H1 (cell line): ENCODE measurements around the gene CCDC15. TPM values are rescaled to one million over a fixed set of nuclear protein-coding genes. Genes with fewer than 3 reads are reported as not detected.

Source experiments
- CHD2 ChIP-seq: IDR thresholded peaks from 2 replicates; pipeline ENCODE4 v1.6.1; 2012; ENCODE audit warnings: low read length, improper control_type of control experiment
- E2F6 ChIP-seq: IDR thresholded peaks from 2 replicates; pipeline ENCODE4 v1.6.1; 2012; ENCODE audit warnings: inconsistent platforms
- JUND ChIP-seq: IDR thresholded peaks from 2 replicates; pipeline ENCODE4 v1.6.1; 2011; ENCODE audit warnings: mild to moderate bottlenecking, improper control_type of control experiment, low read length
- KDM4A ChIP-seq: IDR thresholded peaks from one replicate; pipeline ENCODE4 v1.7.1; 2012; ENCODE audit warnings: low read depth, mild to moderate bottlenecking, moderate library complexity, low read length, inconsistent platforms; ENCODE audit not compliant: severe bottlenecking
- ZNF274 ChIP-seq: IDR thresholded peaks from 2 replicates; pipeline ENCODE4 v1.7.0; 2012; ENCODE audit warnings: low read length, borderline replicate concordance; ENCODE audit errors: extremely low read depth
- polyA plus RNA-seq, 7 experiments: library from polyadenylated mRNA; depleted of rRNA in 3 of 7; stranded (reverse) in 5 of 7; unstranded in 2 of 7; fragments of >200 nt in 5 of 7; fragments of 200-250 nt in 2 of 7; gene quantifications; 1 replicate in 5 of 7; 2 replicates in 1 of 7; 4 replicates in 1 of 7; pipeline versions ENCODE4 v1.2.1 to v1.2.3, GENCODE V29; 2011 to 2013; ENCODE audit warnings: missing spikeins in 2 of 7, mixed read lengths in 2 of 7
- total RNA-seq: library from RNA; stranded (reverse); fragmentation: NEBNext Ultra II Directional; extraction: Animal tissue kit (Norgen Biotek cat#: 25700); gene quantifications from 2 replicates; pipeline ENCODE4 v1.2.1, GENCODE V29; 2021
- TF ChIP-seq, protein P1 (sequence below): fragments of 300-600 bp; sonication (generic); IDR thresholded peaks from 2 replicates; pipeline ENCODE4 v1.7.1; 2012; ENCODE audit warnings: low read length, moderate library complexity, mild to moderate bottlenecking, inconsistent platforms; ENCODE audit not compliant: insufficient replicate concordance

Gene CCDC15
- total and polyA plus RNA-seq, 2 of the 8 experiments (the other 6 are each of a cell fraction or from before 2014, with no cell fraction given): 1.5 to 3.1 TPM

- TF ChIP-seq, protein P1, sequence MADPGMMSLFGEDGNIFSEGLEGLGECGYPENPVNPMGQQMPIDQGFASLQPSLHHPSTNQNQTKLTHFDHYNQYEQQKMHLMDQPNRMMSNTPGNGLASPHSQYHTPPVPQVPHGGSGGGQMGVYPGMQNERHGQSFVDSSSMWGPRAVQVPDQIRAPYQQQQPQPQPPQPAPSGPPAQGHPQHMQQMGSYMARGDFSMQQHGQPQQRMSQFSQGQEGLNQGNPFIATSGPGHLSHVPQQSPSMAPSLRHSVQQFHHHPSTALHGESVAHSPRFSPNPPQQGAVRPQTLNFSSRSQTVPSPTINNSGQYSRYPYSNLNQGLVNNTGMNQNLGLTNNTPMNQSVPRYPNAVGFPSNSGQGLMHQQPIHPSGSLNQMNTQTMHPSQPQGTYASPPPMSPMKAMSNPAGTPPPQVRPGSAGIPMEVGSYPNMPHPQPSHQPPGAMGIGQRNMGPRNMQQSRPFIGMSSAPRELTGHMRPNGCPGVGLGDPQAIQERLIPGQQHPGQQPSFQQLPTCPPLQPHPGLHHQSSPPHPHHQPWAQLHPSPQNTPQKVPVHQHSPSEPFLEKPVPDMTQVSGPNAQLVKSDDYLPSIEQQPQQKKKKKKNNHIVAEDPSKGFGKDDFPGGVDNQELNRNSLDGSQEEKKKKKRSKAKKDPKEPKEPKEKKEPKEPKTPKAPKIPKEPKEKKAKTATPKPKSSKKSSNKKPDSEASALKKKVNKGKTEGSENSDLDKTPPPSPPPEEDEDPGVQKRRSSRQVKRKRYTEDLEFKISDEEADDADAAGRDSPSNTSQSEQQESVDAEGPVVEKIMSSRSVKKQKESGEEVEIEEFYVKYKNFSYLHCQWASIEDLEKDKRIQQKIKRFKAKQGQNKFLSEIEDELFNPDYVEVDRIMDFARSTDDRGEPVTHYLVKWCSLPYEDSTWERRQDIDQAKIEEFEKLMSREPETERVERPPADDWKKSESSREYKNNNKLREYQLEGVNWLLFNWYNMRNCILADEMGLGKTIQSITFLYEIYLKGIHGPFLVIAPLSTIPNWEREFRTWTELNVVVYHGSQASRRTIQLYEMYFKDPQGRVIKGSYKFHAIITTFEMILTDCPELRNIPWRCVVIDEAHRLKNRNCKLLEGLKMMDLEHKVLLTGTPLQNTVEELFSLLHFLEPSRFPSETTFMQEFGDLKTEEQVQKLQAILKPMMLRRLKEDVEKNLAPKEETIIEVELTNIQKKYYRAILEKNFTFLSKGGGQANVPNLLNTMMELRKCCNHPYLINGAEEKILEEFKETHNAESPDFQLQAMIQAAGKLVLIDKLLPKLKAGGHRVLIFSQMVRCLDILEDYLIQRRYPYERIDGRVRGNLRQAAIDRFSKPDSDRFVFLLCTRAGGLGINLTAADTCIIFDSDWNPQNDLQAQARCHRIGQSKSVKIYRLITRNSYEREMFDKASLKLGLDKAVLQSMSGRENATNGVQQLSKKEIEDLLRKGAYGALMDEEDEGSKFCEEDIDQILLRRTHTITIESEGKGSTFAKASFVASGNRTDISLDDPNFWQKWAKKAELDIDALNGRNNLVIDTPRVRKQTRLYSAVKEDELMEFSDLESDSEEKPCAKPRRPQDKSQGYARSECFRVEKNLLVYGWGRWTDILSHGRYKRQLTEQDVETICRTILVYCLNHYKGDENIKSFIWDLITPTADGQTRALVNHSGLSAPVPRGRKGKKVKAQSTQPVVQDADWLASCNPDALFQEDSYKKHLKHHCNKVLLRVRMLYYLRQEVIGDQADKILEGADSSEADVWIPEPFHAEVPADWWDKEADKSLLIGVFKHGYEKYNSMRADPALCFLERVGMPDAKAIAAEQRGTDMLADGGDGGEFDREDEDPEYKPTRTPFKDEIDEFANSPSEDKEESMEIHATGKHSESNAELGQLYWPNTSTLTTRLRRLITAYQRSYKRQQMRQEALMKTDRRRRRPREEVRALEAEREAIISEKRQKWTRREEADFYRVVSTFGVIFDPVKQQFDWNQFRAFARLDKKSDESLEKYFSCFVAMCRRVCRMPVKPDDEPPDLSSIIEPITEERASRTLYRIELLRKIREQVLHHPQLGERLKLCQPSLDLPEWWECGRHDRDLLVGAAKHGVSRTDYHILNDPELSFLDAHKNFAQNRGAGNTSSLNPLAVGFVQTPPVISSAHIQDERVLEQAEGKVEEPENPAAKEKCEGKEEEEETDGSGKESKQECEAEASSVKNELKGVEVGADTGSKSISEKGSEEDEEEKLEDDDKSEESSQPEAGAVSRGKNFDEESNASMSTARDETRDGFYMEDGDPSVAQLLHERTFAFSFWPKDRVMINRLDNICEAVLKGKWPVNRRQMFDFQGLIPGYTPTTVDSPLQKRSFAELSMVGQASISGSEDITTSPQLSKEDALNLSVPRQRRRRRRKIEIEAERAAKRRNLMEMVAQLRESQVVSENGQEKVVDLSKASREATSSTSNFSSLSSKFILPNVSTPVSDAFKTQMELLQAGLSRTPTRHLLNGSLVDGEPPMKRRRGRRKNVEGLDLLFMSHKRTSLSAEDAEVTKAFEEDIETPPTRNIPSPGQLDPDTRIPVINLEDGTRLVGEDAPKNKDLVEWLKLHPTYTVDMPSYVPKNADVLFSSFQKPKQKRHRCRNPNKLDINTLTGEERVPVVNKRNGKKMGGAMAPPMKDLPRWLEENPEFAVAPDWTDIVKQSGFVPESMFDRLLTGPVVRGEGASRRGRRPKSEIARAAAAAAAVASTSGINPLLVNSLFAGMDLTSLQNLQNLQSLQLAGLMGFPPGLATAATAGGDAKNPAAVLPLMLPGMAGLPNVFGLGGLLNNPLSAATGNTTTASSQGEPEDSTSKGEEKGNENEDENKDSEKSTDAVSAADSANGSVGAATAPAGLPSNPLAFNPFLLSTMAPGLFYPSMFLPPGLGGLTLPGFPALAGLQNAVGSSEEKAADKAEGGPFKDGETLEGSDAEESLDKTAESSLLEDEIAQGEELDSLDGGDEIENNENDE: no peak
- TF ChIP-seq E2F6 (no peak), ZNF274 (no peak), CHD2 (no peak), JUND (no peak), KDM4A (no peak)
- TF ChIP-seq, all 59 proteins: peak for 0
Observed at GRCh38 chr11:125076378-125076945, 122.5 kb downstream of the CCDC15 start (continued).
